AG04449 (cell line): Measurements from ENCODE around the gene ACKR3.

Experiments used
- CTCF ChIA-PET: fragments of 350-600 bp; formaldehyde crosslinking; extraction: SDS; loops from one replicate; lab custom pipeline; 2021; ENCODE audit warnings: antibody characterized with exemption; lab: Yijun Ruan, JAX
- POLR2A ChIA-PET: fragments of 400-600, 350-600 bp; formaldehyde crosslinking; extraction: SDS; loops from one replicate; lab custom pipeline; 2020; ENCODE audit warnings: antibody characterized with exemption, inconsistent platforms; lab: Yijun Ruan, JAX
- DNase-seq: peaks from one replicate; pipeline ENCODE4 v3.0.0-alpha.2; 2010; ENCODE audit warnings: low read depth, low spot score
- H3K4me3 ChIP-seq: 2 replicates; pipeline ENCODE4 v1.5.1; 2011; ENCODE audit warnings: low read depth, mild to moderate bottlenecking, control low read depth, low read length
- CTCF ChIP-seq: IDR thresholded peaks from one replicate; pipeline ENCODE4 v1.5.1; 2011; ENCODE audit warnings: mild to moderate bottlenecking, moderate library complexity, low read length, control low read depth, inconsistent platforms; ENCODE audit not compliant: insufficient read depth; ENCODE audit errors: missing control alignments

Gene ACKR3

GRCh38 chr2:236574000-236574399 lies 4.4 kb downstream of the ACKR3 start:
- POLR2A ChIA-PET, result no interaction called here
- CTCF ChIA-PET, result no interaction called here
- DNase-seq, result no peak
- no peak overlapping the region for H3K4me3 ChIP-seq
- no peak for TF ChIP-seq CTCF

DNA sequence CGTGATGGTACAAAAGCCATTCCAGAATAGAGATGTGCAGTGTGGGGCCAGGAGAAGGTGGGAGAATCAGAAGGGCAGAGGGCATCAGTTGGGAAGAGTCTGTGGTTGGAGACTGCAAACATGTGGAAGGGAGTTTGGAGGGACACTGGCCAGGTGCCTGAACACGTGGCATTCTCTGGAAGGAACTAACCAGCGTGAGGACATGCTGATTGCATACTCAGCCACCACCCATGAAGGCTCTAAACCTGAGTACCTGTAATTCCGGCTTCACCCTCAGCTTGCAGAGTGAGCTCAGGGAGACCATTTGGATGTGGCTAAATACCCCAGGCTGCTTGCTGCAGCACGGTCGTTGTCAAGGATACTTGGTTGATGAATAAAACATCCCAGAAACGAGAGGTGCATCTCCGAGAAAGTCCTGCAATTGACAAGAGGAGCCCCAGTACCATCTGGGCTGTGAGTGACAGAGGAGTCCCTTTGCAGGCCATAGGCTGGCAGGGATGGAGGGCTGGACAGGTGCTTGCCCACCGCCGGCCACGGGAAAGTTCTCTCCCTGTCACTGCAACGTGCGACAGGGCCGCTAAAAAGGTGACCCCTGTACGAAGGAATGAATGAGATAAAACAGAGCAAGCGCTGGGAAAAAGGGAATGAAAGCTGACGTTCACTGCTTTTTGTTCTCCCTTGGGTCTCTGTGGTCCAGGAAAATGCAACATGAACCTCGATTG lies 5.0 kb downstream of the ACKR3 start:
- no peak overlapping the region for H3K4me3 ChIP-seq
- ChIA-PET CTCF (no interaction called here), POLR2A (no interaction called here)
- TF ChIP-seq CTCF, result no peak
- DNase-seq, result no peak

DNA sequence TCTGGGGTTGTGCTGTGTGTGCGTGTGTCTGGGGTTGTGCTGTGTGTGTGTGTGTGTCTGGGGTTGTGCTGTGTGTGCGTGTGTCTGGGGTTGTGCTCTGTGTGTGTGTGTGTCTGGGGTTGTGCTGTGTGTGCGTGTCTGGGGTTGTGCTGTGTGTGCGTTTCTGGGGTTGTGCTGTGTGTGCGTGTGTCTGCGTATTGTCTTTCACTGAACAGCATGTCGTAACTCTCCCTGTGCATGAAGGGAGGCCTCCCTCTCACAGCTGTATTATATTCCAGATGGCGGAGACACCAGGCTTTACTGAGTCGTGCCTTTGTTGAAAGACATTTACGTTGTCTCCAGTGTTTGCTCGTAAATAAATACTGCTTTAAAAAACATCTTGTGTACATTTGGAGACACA lies 5.9 kb downstream of the ACKR3 start:
- TF ChIP-seq CTCF, result no peak
- CTCF ChIA-PET, result interaction anchor here (0.6 kb wide), 1 partner anchor 312 kb away, joined by 3 read pairs; no protein-coding TSS in a partner anchor
- POLR2A ChIA-PET, result no interaction called here
- no peak for DNase-seq
- H3K4me3 ChIP-seq, result no peak overlapping the region

DNA sequence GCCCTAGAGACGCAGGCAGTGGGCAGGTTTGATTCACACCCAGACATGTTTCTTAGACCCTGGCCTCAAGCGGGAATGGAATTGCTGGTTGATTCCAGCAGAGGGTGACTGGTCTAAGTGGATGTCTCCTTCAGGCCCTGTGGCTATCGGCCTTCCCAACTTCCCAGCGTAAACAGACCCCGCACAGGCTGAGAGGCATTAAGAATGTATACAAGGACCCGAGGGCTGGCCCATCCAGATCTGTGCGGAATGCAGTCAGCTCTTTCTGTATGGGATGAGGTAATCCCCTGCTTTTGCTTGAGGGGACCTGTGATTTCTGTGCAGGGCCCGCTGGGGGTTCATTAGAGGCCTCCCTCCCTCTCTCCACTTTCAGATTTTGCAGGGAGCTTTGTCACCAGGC lies 6.5 kb downstream of the ACKR3 start:
- no peak for DNase-seq
- H3K4me3 ChIP-seq, result no peak overlapping the region
- POLR2A ChIA-PET, result no interaction called here
- CTCF ChIA-PET, result interaction anchor here (1.5 kb wide), 1 partner anchor 62 kb away, joined by 4 read pairs; no protein-coding TSS in a partner anchor
- TF ChIP-seq CTCF, result no peak

- DNase-seq, result no peak
- POLR2A ChIA-PET, result no interaction called here
- CTCF ChIA-PET, result interaction anchor here (1.5 kb wide), 1 partner anchor 63 kb away, joined by 4 read pairs; no protein-coding TSS in a partner anchor
- TF ChIP-seq CTCF, result no peak
- H3K4me3 ChIP-seq, result no peak overlapping the region
Measured at GRCh38 chr2:236576953-236577352, 7.3 kb downstream of the ACKR3 start.

- H3K4me3 ChIP-seq, result no peak overlapping the region
- ChIA-PET CTCF (interaction anchor here (1.5 kb wide), 1 partner anchor 64 kb away, joined by 4 read pairs; no protein-coding TSS in a partner anchor), POLR2A (no interaction called here)
- DNase-seq, result no peak
- TF ChIP-seq CTCF, result no peak
Measured at GRCh38 chr2:236577481-236578410, 8.1 kb downstream of the ACKR3 start.
